Duodenal mucosa (tissue), 2 donors: ENCODE data around the gene PKP3.
"Not testable (repeated sequence)": the region's sequence is repeated elsewhere in the genome, so short reads cannot be mapped to it uniquely, and the experiment has no call there.

Experiments used
- H3K27ac ChIP-seq: one replicate; pipeline ENCODE4 v1.7.0; 2013; ENCODE audit warnings: low read depth, low read length
- H3K27me3 ChIP-seq, 2 donors: one replicate each; pipeline ENCODE4 v1.7.0; 2013; ENCODE audit warnings: low read length in 2 of 2, control low read depth in 1 of 2; ENCODE audit not compliant: insufficient read depth in 2 of 2, control insufficient read depth in 1 of 2
- H3K36me3 ChIP-seq, 2 donors: one replicate each; pipeline ENCODE4 v1.7.0; 2013; ENCODE audit warnings: low read length in 2 of 2, control low read depth in 1 of 2; ENCODE audit not compliant: insufficient read depth in 2 of 2, control insufficient read depth in 1 of 2
- H3K4me1 ChIP-seq, 2 donors: one replicate each; pipeline ENCODE4 v1.7.0; 2013; ENCODE audit warnings: low read length in 2 of 2, control low read depth in 1 of 2; ENCODE audit not compliant: insufficient read depth in 2 of 2, control insufficient read depth in 1 of 2
- H3K4me3 ChIP-seq, 2 donors: one replicate each; pipeline ENCODE4 v1.7.0; 2013; ENCODE audit warnings: low read length in 2 of 2, low read depth in 1 of 2
- H3K9ac ChIP-seq, 2 donors: one replicate each; pipeline ENCODE4 v1.7.0; 2013; ENCODE audit warnings: low read length in 2 of 2, low read depth in 1 of 2
- H3K9me3 ChIP-seq, 2 donors: one replicate each; pipeline ENCODE4 v1.7.0; 2013; ENCODE audit warnings: low read length in 2 of 2, control low read depth in 1 of 2; ENCODE audit not compliant: control insufficient read depth in 1 of 2

Gene PKP3

GRCh38 chr11:396948-397548, 3.0 kb downstream of the PKP3 start:
- Histone ChIP-seq H3K9me3 (no peaks in the 10 kb centered on the region), H3K4me1 (peaks cover 5 to 10% of the 10 kb centered on the region in 2 donors), H3K36me3 (peaks cover 0 to 26% of the 10 kb centered on the region in 2 donors), H3K9ac (no peak overlapping the region), H3K27me3 (no peaks in the 10 kb centered on the region), H3K27ac (no peak overlapping the region), H3K4me3 (peak overlapping the region in 1 of 2 donors; percentile 32)

DNA sequence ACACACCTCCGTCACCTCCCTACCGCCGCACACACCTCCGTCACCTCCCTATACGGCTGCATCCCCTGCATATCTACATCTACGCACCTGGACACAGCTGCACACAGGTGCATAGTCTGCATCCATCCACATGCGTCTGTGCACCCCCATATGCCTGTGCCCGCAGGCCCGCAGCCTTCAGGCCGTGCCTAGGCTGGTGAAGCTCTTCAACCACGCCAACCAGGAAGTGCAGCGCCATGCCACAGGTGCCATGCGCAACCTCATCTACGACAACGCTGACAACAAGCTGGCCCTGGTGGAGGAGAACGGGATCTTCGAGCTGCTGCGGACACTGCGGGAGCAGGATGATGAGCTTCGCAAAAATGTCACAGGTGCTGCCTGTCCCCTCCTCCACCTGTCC, 4.8 kb downstream of the PKP3 start:
- no peak overlapping the region for H3K9ac ChIP-seq
- H3K27me3 ChIP-seq, result no peaks in the 10 kb centered on the region
- H3K4me1 ChIP-seq, result peaks cover 0 to 10% of the 10 kb centered on the region in 2 donors
- H3K27ac ChIP-seq, result no peak overlapping the region
- H3K4me3 ChIP-seq, result no peak overlapping the region
- H3K36me3 ChIP-seq, result peaks cover 3 to 33% of the 10 kb centered on the region in 2 donors
- no peaks in the 10 kb centered on the region for H3K9me3 ChIP-seq

DNA sequence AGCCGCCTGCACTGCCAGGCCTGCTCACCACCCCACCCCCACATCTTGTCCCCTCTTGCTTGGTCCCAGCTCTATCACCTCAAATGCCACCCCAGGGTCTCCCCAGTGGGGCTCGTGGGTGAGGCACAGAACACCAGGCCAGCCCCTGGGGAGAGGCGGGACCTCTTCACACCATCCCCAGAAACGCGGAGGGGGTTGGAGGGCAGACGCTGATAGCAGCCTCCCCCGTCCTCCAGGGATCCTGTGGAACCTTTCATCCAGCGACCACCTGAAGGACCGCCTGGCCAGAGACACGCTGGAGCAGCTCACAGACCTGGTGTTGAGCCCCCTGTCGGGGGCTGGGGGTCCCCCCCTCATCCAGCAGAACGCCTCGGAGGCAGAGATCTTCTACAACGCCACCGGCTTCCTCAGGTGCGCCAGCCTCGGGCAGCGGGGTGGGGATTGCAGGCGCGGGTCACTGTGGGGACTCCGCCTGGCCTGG, 5.8 kb downstream of the PKP3 start:
- no peak overlapping the region for H3K4me3 ChIP-seq
- peaks cover 0 to 10% of the 10 kb centered on the region in 2 donors for H3K4me1 ChIP-seq
- no peaks in the 10 kb centered on the region for H3K27me3 ChIP-seq
- H3K36me3 ChIP-seq, result peaks cover 8 to 42% of the 10 kb centered on the region in 2 donors
- H3K27ac ChIP-seq, result no peak overlapping the region
- H3K9me3 ChIP-seq, result no peaks in the 10 kb centered on the region
- H3K9ac ChIP-seq, result no peak overlapping the region

DNA sequence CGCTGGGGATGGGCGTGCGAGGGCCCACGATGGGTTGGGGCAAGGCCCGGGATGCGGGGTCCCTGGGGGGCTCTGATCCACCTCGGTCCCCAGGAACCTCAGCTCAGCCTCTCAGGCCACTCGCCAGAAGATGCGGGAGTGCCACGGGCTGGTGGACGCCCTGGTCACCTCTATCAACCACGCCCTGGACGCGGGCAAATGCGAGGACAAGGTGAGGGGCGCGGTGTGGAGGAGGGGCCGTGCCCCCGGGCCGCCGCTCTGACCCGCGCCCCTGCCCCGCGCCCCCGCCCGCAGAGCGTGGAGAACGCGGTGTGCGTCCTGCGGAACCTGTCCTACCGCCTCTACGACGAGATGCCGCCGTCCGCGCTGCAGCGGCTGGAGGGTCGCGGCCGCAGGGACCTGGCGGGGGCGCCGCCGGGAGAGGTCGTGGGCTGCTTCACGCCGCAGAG, 6.3 kb downstream of the PKP3 start:
- Histone ChIP-seq H3K4me1 (peaks cover 0 to 10% of the 10 kb centered on the region in 2 donors), H3K9me3 (no peaks in the 10 kb centered on the region), H3K27me3 (no peaks in the 10 kb centered on the region), H3K4me3 (no peak overlapping the region), H3K36me3 (peaks cover 8 to 47% of the 10 kb centered on the region in 2 donors), H3K9ac (no peak overlapping the region), H3K27ac (no peak overlapping the region)

GRCh38 chr11:401196-401595, 7.2 kb downstream of the PKP3 start:
- not testable (repeated sequence) for H3K27ac ChIP-seq, H3K9ac ChIP-seq, H3K4me3 ChIP-seq, H3K9me3 ChIP-seq, H3K4me1 ChIP-seq, H3K27me3 ChIP-seq
- peaks cover 8 to 46% of the 10 kb centered on the region in 2 donors for H3K36me3 ChIP-seq

DNA sequence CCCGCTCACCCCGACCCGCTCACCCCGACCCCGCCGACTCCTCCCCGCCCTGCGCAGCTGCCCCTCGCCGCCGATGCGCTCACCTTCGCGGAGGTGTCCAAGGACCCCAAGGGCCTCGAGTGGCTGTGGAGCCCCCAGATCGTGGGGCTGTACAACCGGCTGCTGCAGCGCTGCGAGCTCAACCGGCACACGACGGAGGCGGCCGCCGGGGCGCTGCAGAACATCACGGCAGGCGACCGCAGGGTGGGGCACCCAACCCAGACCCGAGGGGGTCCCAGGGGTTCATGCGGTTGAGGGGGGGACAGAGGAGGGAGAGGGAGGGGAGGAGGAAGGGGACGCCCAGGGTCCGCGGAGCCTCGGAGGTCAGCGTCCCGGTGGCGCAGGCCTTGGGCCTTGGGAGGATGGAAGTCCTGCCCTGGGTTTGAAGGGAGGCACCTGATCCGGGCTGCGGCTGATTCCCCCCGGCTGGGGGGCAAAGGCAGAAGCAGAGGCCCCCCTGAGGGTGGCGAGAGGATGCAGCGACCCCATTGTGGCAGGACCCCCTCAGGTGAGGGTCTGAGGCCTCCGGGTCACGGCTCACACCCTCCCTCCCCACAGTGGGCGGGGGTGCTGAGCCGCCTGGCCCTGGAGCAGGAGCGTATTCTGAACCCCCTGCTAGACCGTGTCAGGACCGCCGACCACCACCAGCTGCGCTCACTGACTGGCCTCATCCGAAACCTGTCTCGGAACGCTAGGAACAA, 9.2 kb downstream of the PKP3 start:
- H3K9me3 ChIP-seq, result no peaks in the 10 kb centered on the region
- H3K27ac ChIP-seq, result no peak overlapping the region
- H3K9ac ChIP-seq, result no peak overlapping the region
- no peaks in the 10 kb centered on the region for H3K27me3 ChIP-seq
- H3K36me3 ChIP-seq, result peaks cover 8 to 33% of the 10 kb centered on the region in 2 donors
- no peak overlapping the region for H3K4me3 ChIP-seq
- peaks cover 12% of the 10 kb centered on the region in 2 donors for H3K4me1 ChIP-seq

DNA sequence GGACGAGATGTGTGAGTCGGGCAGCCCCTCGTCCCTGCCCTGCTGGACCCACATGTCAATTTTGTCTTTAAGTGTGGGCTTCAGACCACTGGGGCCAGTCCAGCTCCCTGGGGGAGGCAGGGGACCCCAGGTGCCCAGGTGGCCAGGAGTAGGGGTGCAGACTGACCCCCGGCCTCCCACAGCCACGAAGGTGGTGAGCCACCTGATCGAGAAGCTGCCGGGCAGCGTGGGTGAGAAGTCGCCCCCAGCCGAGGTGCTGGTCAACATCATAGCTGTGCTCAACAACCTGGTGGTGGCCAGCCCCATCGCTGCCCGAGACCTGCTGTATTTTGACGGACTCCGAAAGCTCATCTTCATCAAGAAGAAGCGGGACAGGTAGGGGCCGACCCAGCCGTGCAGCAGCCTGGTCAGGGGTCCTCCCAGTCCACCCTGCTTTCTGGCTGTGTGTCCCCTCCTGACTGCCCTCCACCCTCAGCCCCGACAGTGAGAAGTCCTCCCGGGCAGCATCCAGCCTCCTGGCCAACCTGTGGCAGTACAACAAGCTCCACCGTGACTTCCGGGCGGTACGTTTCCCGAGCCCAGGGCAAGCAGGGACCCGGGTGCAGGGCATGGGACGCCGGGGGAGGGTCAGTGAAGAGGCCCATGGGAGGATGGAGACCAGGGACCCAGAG, 9.9 kb downstream of the PKP3 start:
- Histone ChIP-seq H3K4me3 (no peak overlapping the region), H3K9ac (no peak overlapping the region)

DNA sequence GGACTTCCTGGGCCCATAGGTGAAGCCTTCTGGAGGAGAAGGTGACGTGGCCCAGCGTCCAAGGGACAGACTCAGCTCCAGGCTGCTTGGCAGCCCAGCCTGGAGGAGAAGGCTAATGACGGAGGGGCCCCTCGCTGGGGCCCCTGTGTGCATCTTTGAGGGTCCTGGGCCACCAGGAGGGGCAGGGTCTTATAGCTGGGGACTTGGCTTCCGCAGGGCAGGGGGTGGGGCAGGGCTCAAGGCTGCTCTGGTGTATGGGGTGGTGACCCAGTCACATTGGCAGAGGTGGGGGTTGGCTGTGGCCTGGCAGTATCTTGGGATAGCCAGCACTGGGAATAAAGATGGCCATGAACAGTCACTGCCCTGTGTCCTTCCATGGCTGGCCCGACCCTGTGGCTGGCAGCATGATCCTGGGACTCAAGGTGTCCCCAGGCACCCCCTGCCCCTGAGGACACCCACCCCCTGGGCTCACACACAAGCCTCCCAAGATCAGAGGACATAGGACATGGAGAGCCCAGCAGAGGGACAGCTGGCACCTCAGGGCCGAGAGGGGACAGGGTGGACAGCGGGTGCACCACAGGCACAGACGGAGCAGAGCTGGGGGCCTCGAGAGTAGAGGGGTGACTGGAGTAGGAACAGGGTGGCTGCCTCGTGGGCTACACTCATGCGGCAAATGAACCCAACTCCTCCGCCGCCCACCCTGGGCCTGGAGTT, 10.7 kb downstream of the PKP3 start:
- no peak overlapping the region for H3K4me3 ChIP-seq
- no peak overlapping the region for H3K9ac ChIP-seq
- no peaks in the 10 kb centered on the region for H3K27me3 ChIP-seq
- peaks cover 8 to 26% of the 10 kb centered on the region in 2 donors for H3K36me3 ChIP-seq
- peaks cover 12% of the 10 kb centered on the region in 2 donors for H3K4me1 ChIP-seq
- H3K27ac ChIP-seq, result no peak overlapping the region
- H3K9me3 ChIP-seq, result no peaks in the 10 kb centered on the region

More for the DNA sequence above, 9.9 kb downstream of the PKP3 start:
- H3K27ac ChIP-seq, result no peak overlapping the region
- H3K36me3 ChIP-seq, result peaks cover 8 to 29% of the 10 kb centered on the region in 2 donors
- H3K4me1 ChIP-seq, result peaks cover 12% of the 10 kb centered on the region in 2 donors
- no peaks in the 10 kb centered on the region for H3K27me3 ChIP-seq
- no peaks in the 10 kb centered on the region for H3K9me3 ChIP-seq

DNA sequence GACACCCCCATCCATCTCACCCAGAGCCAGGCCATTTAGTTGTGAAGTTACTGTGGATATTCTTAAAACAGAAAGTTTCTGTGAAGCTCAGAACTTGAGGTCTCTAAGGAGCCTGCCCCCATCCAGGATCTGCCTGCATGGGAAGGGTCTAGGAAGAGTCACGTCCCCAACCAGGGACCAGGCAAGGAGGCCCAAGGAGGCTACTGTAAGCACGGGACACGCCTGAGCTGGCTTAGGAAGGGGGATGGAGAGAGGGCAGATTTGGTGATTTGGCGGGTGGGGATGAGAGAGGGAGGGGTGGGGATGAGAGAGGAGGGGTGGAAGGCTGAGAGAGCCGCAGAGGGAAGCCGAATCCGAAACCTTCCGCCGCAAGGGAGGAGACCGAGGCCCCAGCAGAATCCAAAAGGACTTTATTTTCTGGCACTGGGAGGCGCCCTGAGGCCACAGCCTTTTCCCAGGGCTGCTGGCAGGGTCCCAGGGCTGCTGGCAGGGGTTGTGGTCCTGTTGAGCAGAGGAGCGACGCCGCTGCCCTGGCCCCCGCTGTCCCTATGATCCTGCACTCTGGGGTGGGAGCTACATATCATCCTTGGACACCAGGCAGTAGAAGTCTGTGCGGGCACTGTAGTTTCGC, 11.4 kb downstream of the PKP3 start:
- H3K9me3 ChIP-seq, result no peaks in the 10 kb centered on the region
- no peak overlapping the region for H3K27ac ChIP-seq
- peaks cover 8 to 25% of the 10 kb centered on the region in 2 donors for H3K36me3 ChIP-seq
- peak overlapping the region in 1 of 2 donors; percentile 18 for H3K9ac ChIP-seq
- H3K4me3 ChIP-seq, result no peak overlapping the region
- H3K4me1 ChIP-seq, result peaks cover 12% of the 10 kb centered on the region in 2 donors
- no peaks in the 10 kb centered on the region for H3K27me3 ChIP-seq
